ENCODE data around the gene SEPSECS.

The SEPSECS gene

GRCh38 chr4:25092139-25092538 is 68.1 kb downstream of the SEPSECS start (continued):
- TF ChIP-seq, protein P1, sequence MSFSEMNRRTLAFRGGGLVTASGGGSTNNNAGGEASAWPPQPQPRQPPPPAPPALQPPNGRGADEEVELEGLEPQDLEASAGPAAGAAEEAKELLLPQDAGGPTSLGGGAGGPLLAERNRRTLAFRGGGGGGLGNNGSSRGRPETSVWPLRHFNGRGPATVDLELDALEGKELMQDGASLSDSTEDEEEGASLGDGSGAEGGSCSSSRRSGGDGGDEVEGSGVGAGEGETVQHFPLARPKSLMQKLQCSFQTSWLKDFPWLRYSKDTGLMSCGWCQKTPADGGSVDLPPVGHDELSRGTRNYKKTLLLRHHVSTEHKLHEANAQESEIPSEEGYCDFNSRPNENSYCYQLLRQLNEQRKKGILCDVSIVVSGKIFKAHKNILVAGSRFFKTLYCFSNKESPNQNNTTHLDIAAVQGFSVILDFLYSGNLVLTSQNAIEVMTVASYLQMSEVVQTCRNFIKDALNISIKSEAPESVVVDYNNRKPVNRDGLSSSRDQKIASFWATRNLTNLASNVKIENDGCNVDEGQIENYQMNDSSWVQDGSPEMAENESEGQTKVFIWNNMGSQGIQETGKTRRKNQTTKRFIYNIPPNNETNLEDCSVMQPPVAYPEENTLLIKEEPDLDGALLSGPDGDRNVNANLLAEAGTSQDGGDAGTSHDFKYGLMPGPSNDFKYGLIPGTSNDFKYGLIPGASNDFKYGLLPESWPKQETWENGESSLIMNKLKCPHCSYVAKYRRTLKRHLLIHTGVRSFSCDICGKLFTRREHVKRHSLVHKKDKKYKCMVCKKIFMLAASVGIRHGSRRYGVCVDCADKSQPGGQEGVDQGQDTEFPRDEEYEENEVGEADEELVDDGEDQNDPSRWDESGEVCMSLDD (tag by site-specific recombination; IDR thresholded peaks at IDR 0.05), result no peak

DNA sequence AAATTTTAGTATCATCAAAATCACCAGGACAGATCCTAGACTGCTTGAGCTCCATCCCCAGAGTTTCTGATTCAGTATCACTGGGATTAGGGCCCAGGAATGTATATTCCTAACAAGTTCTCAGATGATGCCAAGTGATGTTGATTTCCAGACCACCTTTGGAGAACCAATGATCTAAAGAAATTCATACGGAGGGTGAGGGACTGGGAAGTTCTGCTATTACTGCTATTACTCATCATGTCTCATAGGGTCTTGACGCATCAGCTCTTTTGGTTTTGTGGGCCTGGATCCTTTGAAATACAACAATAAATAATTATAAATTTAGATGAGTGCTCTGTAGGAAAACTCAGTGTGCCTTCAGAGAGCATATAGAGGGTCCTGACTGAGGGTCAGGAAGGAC is 69.7 kb downstream of the SEPSECS start:
- H3K4me1 ChIP-seq (ENCODE audit: control insufficient read depth, insufficient read depth, low read length), result no peaks in the 10 kb centered on the region

More for the DNA sequence above, 69.7 kb downstream of the SEPSECS start:
- ChIA-PET CTCF (no interaction called here), POLR2A (no interaction called here)
- Histone ChIP-seq H3K4me3 (ENCODE audit: low read depth, low read length) (no peak overlapping the region), H3K9me3 (ENCODE audit: control insufficient read depth, insufficient read depth, low read depth, low read length) (no peaks in the 10 kb centered on the region), H3K27ac (ENCODE audit: extremely low read depth, low read depth, low read length) (no peak overlapping the region), H3K36me3 (ENCODE audit: control insufficient read depth in 2 of 2, insufficient read depth in 1 of 2, low read length in 2 of 2) (no peaks in the 10 kb centered on the region)
- TF ChIP-seq ZNF558 (tag by site-specific recombination; IDR thresholded peaks at IDR 0.05) (no peak), ZNF184 (tag by site-specific recombination; IDR thresholded peaks at IDR 0.05) (no peak), ZNF221 (tag by site-specific recombination; IDR thresholded peaks at IDR 0.05; ENCODE audit: borderline replicate concordance) (no peak), ZNF747 (tag by site-specific recombination; IDR thresholded peaks at IDR 0.05) (no peak), ZNF777 (tag by site-specific recombination; IDR thresholded peaks at IDR 0.05; ENCODE audit: borderline replicate concordance) (no peak), ZBTB1 (tag by site-specific recombination; IDR thresholded peaks at IDR 0.05) (no peak), ZNF341 (tag by site-specific recombination; IDR thresholded peaks at IDR 0.05; ENCODE audit: low read depth) (no peak), ZNF335 (tag by site-specific recombination; conservative IDR thresholded peaks at IDR 0.05) (no peak), OVOL3 (tag by site-specific recombination; IDR thresholded peaks at IDR 0.05) (no peak), TRIM28 (IDR thresholded peaks at IDR 0.05; ENCODE audit: borderline replicate concordance, low read length) (no peak), ZNF23 (tag by site-specific recombination; IDR thresholded peaks at IDR 0.05; ENCODE audit: borderline replicate concordance) (no peak), ZNF791 (tag by site-specific recombination; IDR thresholded peaks at IDR 0.05) (no peak)
- TF ChIP-seq, protein P2, sequence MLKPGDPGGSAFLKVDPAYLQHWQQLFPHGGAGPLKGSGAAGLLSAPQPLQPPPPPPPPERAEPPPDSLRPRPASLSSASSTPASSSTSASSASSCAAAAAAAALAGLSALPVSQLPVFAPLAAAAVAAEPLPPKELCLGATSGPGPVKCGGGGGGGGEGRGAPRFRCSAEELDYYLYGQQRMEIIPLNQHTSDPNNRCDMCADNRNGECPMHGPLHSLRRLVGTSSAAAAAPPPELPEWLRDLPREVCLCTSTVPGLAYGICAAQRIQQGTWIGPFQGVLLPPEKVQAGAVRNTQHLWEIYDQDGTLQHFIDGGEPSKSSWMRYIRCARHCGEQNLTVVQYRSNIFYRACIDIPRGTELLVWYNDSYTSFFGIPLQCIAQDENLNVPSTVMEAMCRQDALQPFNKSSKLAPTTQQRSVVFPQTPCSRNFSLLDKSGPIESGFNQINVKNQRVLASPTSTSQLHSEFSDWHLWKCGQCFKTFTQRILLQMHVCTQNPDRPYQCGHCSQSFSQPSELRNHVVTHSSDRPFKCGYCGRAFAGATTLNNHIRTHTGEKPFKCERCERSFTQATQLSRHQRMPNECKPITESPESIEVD (tag by site-specific recombination; IDR thresholded peaks at IDR 0.05), result no peak
- TF ChIP-seq, protein P3, sequence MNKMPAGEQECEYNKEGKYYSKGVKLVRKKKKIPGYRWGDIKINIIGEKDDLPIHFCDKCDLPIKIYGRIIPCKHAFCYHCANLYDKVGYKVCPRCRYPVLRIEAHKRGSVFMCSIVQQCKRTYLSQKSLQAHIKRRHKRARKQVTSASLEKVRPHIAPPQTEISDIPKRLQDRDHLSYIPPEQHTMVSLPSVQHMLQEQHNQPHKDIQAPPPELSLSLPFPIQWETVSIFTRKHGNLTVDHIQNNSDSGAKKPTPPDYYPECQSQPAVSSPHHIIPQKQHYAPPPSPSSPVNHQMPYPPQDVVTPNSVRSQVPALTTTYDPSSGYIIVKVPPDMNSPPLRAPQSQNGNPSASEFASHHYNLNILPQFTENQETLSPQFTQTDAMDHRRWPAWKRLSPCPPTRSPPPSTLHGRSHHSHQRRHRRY (tag by site-specific recombination; IDR thresholded peaks at IDR 0.05), result no peak
- TF ChIP-seq, protein P1 (tag by site-specific recombination; IDR thresholded peaks at IDR 0.05), result no peak
- TF ChIP-seq, protein P4, sequence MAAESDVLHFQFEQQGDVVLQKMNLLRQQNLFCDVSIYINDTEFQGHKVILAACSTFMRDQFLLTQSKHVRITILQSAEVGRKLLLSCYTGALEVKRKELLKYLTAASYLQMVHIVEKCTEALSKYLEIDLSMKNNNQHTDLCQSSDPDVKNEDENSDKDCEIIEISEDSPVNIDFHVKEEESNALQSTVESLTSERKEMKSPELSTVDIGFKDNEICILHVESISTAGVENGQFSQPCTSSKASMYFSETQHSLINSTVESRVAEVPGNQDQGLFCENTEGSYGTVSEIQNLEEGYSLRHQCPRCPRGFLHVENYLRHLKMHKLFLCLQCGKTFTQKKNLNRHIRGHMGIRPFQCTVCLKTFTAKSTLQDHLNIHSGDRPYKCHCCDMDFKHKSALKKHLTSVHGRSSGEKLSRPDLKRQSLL (tag by site-specific recombination; IDR thresholded peaks at IDR 0.05), result no peak
